AG09319 (cell line): ENCODE measurements around the gene USP32.

ENCODE experiments used
- DNase-seq: peaks from one replicate; pipeline ENCODE4 v3.0.0-alpha.2; 2010; ENCODE audit warnings: low read depth; ENCODE audit errors: extremely low read depth
- TF ChIP-seq, protein P1 (sequence below): IDR thresholded peaks from 2 replicates; pipeline ENCODE4 v1.5.1; 2011; ENCODE audit warnings: low read depth, mild to moderate bottlenecking, inconsistent platforms, low read length, moderate library complexity

The USP32 gene

DNA sequence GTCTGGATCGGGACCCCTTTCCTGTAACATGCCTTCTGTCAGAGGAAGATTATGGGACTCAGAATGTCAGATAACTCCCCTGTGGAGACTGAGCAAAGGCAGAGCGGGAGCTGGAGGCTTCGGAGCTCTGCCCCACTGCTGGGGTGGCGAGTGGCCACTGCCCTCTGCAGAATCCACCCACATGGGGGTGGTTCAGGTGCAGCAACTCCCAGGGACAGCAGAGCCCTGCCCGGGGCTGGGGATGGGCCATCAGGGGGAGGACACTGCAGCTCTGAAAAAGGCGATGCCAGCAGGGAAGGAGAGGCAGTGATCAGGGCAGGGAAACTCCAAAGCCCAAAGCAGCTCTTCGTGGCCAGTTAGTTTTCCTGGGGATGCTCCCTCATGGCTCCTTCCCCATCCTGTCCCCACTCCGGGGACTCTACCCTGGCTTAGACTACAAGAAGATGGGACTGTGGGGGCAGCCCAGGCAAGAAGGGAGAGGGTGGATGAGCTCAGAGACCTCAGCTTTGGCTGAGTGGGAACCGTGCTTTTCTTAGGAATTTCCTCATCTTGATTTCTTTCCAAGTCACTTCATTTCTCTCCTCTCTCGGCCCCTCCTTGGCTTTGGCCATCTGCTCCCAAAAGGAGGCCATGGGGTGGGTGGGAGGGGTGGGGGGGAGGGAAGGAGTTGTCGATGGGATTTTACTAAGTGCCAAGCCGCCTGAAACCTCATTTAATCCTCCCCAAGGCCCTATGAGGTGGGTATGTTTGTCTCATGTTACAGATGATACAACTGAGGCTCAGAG, 238.1 kb downstream of the USP32 start:
- DNase-seq: no peak
- TF ChIP-seq, protein P1, sequence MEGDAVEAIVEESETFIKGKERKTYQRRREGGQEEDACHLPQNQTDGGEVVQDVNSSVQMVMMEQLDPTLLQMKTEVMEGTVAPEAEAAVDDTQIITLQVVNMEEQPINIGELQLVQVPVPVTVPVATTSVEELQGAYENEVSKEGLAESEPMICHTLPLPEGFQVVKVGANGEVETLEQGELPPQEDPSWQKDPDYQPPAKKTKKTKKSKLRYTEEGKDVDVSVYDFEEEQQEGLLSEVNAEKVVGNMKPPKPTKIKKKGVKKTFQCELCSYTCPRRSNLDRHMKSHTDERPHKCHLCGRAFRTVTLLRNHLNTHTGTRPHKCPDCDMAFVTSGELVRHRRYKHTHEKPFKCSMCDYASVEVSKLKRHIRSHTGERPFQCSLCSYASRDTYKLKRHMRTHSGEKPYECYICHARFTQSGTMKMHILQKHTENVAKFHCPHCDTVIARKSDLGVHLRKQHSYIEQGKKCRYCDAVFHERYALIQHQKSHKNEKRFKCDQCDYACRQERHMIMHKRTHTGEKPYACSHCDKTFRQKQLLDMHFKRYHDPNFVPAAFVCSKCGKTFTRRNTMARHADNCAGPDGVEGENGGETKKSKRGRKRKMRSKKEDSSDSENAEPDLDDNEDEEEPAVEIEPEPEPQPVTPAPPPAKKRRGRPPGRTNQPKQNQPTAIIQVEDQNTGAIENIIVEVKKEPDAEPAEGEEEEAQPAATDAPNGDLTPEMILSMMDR: no peak

DNA sequence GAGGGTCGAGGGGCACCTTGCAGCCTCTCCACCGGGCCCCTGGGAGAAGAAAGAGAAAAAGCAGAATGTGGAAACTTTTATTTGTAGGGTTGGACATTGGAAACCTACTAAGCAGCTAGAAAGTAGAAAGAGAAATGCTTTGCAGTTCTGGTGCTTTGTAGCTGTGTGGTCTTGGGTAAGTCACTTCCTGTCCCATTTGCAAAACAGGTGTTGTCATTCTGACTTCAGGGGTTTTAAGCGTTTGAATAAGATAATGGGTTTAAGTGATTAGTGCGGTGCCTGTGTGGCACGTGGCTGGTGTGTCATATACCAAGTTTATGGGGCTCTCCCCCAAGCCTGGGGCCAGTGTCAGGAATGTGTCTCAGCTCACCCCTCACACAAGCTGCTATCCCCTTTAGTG, 240.6 kb downstream of the USP32 start:
- TF ChIP-seq, protein P1: no peak
- no peak for DNase-seq

DNA sequence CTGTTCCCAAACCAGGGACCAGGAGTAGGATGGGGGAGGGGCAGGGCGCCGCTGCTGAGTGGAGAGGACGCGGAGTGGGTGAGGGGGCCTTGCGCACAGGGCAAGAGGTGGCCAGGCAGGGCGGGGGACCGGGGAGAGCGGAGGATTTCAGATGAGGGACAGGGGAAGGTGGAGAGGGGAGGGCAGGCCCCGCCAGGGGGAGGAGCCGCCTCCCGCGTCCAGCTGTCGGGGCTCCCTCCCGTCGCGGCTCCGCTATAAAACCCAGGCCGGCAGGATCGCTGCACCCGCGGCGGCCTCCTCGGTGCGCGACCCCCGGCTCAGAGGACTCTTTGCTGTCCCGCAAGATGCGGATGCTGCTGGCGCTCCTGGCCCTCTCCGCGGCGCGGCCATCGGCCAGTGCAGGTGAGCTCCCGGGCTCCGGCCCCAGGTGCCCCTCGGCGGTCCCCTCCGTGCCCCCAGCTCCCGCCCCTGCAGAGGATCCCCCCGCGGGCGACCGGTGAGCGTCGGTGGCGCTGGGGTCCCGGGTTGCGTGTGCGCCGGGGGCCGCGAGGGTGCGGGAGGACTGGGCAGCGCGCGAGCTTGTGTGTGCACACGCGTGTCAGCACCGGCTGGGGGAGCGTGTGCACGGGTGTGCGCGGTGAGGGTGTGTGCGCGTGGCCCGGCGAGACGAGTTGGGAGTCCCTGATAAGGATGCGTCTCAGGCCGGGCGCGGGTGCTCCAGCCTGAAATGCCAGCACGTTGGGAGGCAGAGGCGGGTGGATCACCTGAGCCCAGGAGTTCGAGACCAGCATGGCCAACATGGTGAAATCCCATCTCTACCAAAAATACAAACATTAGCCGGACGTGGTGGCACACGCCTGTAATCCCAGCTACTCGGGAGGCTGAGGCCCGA, 242.0 kb downstream of the USP32 start, which contains the start of gene CA4:
Gene CA4, plus strand, starts transcription at position 283 of the 892 bp plus-strand sequence. Its CDS starts 62 bp downstream, at position 345.
- TF ChIP-seq, protein P1: no peak
- no peak for DNase-seq

DNA sequence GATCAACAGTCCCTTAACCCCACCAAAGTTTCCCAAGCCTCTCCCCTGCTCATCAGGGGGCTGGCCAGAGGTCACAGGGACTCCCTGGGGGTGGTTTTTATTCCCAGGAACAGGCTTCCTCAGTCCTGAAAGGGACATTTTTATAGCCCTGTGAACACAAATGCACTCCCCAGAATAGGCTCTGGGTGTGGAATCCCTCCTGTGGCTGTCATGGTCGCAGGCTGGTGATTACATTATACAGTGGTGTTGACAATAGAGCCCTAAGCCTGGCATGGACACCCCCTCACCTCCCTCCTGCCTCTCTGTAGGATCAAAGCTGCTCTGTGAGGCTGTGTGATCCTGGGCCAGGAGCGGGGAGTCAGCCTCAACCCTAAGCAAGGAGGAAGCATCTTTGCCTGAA, 243.6 kb downstream of the USP32 start:
- TF ChIP-seq, protein P1: no peak
- DNase-seq: no peak

DNA sequence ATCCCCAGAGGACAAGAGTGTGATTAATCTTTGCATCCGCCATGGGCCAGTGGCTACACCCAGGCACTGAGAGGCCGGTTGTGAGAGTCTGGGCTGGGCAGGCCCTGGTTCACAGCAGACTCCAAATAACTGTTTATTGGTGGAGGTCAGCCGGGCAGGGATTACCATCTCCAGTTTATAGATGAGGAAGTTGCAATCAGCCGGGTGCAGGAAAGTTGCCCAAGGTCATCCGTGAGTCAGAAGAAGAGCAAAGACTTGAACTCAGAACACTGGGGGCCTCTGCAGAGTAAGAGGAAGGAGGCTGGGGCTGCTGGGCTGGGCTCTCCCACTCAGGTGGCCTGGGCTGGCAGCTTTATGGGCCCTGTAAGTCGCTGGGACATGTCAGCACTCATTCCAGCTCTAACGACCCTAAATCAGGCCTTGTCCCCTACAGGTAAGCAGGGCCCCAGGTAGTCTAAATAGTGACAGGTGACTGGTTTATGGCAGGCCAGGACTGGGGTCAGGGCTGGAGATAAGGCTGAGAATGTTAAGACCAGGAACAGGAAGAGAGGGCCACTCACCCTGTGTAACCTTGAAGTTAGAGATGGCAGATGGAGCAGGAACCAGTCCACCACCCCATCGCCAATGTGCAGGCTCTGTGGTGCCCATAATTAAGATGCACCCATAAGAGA, 244.2 kb downstream of the USP32 start:
- DNase-seq: no peak
- TF ChIP-seq, protein P1: no peak

DNA sequence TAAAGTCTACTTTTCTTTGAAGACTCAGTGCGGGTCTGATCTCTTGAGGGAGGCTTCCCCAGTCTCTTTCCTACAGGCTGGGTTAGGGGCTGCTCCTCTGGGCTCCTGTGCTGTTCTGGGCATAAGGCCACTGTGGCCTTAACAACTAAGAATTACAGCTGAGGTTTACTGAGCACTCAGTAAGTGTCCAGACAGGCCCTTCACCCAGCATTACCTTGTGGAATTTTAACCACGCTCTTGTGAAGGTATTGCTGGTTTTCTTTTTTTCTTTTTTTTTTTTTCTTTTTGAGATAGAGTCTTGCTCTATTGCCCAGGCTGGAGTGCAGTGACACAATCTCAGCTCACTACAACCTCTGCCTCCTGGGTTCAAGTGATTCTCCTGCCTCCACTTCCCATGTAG, 245.7 kb downstream of the USP32 start:
- TF ChIP-seq, protein P1: no peak

More for the DNA sequence above, 245.7 kb downstream of the USP32 start:
- DNase-seq: no peak
